ENCODE measurements around the gene ADGRF1. TPM values are rescaled to one million over a fixed set of nuclear protein-coding genes. Genes with fewer than 3 reads are reported as not detected.
"Not testable (repeated sequence)": the region's sequence is repeated elsewhere in the genome, so short reads cannot be mapped to it uniquely, and the experiment has no call there.

The ADGRF1 gene
- total RNA-seq, result not detected

DNA sequence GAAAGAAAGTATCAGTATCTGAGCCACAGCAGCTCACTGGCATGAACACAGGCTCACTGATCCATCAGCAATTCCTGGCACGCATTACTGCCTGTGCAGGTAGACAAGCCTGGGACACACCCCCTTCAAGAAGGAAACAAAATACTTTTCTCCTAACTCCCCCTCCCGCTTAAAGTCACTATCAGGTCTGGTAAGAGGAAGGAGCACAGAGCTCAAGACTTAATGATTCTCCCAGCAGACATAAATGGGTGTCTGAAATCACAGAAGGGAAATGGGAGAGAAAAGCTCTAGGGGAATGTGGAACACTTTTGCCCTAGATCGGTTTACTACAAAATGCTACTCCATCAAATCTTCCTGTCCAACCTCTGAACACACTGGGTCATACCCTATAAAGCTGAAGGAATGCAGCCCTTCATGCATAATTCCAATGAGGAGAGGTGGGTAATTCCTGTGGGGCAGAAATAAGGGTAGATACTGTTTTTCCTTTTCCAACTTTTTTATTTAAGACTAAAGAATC, at the start of gene ADGRF1:
ADGRF1 (minus strand) TSS at position 58 of the 517 bp plus-strand sequence. CDS start 13,271 bp downstream, outside the sequence.
- no peak for DNase-seq

DNA sequence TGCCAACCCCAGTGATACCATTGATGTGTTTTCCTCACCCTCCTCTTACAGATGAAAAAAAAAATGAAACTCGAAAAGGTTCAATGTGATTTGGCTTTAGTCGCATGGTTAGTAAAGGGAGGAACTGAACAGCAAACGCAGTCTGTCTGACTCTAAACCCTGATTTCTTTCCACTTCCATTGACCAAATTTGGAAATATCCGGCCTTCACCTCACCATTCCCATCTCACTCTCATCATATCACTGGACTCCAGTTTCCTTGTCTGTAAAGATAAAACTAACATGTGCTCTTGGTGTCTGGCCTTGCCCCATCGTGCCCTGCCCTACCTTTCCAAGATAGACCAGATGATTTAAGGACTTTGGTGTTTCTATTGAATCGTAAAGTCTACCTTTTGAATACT, 48.7 kb upstream of the ADGRF1 start:
- no peak for DNase-seq

DNA sequence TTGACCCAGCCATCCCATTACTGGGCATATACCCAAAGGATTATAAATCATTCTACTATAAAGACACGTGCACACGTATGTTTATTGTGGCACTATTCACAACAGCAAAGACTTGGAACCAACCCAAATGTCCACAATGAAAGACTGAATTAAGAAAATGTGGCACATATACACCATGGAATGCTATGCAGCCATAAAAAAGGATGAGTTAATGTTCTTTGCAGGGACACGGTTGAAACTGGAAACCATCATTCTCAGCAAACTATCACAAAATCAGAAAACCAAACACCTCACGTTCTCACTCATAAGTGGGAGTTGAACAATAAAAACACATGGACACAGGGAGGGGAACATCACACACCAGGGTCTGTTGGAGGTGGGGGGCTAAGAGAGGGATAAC, 47.3 kb upstream of the ADGRF1 start:
- not testable (repeated sequence) for DNase-seq

DNA sequence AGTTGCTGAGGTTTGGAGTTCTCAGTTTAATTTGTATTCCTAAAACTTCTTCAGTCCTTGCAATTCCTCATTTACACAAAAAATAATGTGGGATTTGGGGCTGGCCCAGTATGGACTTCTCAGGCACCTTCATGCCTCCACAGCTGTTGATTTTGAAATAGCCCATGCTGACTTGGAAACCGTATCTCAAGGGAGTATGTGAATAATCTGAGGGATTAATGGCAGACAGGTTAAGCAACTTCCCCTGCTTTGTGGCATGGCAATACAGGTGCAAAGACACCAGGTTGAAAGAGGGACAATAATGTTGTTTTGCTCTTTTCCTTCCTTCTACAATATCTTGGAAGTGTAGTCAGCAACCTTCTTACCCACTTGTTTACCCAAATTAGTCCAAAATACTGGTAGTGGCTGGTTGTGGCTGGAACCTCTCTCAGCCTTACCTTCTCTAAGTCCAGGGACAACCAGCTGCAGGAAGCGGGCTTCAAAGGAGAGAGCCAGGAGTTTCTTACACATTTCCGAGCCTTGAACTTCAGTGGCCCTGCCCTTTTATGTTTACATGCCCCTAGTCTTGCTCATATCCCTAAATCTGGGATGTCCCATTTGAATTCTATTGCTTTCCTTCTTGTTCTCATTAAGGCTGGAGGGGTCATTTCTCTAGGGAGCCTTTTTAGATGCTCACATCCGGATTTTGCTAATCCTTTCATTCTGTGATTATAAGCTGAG, 44.1 kb upstream of the ADGRF1 start:
- DNase-seq, result no peak

DNA sequence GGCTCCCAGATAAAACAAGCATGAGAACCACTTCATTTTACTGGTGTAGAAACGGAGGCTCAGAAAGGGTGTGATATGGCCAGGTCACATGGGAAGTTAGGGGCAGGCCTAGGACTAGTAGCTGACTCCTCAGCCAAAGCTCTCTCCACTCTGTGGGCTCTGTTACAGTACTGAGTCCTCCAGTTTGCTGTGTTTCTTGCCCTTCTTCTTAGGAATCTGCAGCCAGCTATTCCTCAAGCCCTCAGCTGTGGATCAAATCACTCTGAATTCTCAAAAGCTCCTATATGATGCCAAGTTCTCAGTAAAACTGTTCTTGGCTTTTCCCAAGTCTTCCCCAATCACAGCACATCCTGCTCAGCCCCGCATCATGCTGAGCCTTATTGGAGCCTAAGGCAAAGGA, 42.5 kb upstream of the ADGRF1 start:
- no peak for DNase-seq

DNA sequence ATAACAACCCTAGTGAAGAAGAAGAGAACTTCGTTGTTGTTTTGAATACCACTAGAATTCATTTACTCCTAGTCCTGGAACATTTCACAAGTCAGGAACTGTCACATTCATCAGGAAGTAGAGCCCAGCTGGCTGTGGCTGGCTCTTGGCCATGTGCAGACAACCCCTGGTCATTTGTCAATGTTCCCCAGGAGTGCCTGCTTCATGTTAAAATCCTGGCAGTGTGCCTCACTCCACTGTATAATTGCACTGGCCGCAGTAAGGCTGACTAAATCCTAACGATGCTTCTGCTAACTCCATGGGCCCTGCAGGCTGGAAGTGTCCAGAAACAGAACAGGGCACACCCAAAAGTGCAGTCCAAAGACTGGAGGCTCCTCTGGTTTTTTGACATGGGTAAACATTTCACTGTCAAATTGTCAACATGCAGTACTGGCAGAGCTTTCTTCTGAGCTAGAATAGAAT, 41.5 kb upstream of the ADGRF1 start:
- no peak for DNase-seq

DNA sequence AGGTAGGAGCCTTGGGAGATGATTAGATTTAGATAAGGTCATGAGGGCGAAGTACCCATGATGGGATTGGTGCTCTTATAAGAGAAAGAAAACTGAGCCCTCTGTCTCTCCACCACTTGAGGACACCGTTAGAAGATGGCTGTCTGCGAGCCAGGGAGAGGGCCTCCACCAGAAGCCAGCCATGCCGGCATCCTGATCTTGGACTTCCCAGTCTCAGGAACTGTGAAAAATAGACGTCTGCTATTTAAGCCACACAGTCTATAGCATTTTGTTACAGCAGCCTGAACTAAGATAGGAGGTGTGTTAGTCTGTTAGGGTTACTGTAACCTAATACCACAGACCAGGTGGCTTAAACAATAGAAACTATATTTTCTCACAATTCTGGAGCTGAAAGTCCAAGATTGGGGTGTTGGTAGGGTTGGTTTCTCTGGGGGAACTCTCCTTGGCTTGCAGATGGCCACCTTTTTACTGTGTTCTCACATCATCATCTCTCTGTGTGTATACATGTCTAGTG, 38.0 kb upstream of the ADGRF1 start:
- no peak for DNase-seq

DNA sequence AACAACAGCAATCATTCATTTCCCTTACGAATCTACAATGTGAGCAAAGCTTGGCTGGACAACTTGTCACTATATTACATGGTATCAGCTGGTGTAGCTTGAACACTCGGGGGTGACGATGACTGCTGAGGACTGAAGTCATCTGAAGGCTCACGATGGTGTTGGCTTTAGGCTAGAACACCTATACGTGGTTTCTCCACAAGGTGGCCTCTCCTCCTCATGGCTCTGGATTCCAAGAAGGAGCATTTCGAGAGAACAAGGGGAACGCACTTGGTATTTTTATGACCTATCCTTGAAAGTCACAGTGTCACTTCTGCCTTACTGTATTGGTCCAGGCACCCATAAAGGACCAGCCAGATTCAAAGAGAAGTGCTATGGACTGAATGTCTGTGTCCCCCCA, 37.5 kb upstream of the ADGRF1 start:
- DNase-seq, result no peak

DNA sequence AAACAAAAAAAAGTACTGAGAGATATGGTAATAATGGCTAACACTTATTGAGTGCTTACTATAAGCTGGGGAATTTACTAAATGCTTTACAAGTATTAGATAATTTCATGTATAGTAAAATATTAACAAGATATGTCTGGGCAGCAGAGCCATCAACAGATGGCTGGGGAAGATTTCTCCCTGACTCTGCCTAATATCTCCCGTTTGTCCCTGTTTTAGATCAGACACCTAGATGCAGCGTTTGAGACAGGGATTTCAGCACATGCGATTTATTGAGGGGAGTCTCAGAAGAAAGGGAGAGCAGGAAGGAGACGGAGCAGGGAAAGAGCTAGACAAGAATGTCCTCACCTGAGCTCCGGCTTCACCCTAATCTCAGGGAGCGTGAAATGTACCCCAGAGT, 36.9 kb upstream of the ADGRF1 start:
- DNase-seq, result no peak

DNA sequence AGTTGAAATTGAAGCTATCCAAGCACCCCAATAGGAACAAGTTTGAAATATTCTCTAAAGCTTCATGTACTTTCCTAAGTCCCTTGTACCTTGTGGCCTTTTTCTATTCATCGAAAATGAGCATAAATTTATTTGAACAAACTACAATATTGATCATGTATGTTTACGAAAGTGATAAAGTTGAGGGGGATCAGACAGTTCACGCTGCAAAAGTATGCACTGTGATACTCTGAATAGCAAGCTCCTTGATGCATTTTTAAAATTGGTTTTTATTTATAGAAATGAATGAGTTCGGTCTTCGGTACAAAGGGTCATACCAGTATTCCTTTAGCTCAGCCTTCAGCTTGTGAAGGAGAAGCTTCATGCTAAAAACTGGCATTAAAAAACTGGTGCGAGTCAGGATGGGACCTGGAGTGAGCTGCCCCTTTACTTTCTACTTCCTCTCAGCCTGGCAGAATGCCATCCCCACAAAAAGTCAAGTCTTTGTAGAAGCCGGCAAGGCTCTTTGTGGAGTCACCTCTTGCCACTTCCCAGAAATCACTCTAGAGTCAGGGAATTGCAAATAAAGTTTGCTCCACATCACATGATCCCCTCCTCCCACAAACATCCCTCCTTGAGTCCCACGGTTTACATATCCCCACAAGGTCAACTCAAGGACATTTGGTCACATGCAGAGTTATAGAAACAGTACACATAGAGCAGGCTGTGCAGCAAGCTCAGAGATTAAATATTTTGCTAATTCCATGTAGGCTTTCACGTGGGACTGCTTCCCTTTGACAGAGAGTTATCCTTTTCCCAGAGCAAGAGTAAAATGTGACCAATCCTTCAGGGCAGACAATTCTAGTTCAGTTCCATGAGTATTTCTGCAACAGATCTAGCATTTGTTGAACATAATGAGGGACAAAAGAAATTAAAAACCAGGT, 34.6 kb upstream of the ADGRF1 start:
- no peak for DNase-seq

DNA sequence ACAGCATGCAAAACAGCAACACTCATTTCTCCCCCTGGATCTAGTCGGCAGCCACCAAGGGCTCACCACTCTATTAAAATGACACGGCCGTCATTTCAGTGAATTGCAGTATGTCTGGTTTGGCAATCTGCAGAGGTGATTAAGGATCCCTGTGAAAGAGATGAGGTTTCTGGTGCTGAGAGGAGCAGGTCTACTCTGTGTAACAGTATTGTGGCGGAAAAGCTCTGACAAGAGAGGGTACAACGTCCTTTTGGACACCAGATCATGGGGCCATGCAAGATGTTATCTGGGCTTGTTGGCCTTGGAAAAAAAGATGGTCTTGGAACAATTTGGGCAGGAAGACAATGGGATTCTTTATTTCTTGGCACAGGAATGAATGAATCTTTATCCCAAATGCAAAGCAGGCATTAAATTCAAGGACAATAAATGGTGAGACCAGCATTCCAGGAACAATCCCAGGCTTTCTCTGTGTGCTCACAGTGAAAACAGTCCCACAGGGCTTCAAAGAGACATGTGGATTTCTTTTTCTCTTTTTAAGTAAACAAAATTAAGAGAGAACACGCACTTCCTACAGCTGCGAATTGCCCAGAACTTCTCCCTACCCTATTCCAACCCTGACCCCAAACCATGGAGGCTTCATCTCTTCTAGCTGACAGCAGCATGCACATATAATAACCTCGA, 33.7 kb upstream of the ADGRF1 start:
- DNase-seq, result no peak

DNA sequence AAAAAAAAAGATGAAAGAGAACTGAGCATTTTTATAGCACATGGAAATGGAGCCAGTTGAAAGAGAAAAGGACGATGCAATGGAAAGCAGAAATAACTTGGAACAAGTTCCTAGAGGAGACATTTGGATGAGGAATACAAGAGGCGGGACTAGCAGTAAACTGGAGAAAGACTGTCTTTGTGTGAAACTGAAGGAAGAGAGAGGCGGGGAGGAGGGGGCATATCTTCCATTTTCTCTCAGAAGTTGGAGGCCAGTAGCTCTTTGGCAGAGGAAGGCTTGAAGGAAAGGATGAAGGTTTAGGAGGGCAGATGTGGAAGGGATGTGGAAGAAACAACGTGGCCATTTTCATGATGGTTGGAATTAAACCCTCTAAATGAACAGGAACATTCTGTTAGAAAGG, 33.0 kb upstream of the ADGRF1 start:
- no peak for DNase-seq

DNA sequence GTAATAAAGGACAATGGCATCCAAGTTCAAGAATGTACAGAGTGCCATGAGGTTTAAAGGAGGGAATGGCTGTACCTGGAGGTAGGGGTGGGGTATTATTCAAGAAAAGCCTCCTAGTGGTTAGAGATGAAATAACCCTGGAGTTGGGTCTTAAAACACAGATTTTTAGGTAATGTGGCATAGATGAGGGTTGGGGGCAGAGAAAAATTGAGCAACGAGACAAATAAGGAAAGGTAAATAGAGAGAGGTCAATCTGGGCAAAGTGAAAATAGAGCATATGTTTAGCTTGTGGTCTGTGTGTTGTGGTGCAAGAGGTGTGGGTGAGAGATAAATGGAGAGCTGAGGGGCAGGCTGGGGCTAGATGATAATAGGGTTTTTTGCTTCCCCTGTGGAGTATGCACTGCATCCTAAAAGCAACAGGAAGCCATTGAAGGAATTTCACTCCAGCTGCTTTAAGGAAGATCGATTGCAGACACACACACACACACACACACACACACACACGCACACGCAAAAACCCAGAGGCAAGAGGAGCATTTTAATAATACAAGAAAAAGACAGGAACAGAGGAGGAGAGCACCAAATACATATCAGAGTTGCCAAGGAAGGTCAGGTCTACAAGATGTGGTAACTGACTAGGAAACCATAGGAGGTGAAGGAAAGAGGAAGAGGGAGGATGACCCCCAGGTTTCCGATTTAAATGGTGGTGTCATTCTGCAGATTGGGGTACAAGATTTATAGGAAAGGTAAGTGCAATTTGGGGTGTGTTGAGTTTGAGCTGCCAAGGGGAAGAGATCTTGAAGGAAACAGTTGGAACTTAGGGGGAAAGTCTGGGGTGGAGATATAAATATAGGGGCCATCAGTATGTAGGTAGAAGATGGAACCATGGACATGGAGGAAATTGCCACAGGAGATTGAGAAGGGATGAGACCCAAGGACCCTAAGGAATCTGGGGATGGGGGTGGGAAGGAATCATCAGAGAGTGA, 31.3 kb upstream of the ADGRF1 start:
- DNase-seq, result no peak

DNA sequence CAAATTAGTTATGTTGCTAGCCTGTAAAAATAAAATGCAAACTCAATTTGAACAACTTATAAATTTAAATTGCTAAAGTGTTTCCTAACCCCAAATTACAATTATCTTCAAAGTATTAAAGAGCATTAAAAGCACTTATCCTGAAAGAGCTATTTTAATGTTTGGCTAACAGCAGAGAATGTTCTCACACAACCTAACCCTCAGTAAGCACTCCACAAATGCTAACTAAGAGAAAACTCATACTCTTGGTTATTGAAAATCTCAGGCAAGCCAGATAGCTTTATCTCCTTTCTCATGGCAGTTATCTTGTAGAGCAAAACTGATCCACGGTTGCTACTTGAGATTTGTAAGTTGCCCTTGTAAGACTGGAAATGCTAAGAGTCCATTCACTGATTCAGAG, 30.5 kb upstream of the ADGRF1 start:
- no peak for DNase-seq

DNA sequence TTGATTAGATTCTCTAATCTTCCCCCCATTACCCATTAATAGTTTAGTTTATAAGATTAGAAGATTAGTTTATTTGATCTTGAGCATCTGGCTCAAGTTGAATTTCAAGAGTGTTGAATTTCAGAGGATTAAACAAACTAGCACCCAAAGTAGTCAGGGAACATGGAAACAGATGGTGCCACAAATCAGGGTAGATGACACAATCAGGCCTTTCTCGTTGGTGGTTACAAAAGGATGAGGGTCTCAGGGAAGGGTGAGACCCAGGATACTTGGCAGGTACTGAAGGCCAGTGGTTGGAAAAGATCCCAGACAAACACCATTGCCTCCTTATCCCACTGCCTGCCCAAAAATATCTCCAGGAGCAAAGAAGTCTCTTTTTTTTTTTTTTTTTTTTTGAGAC, 29.5 kb upstream of the ADGRF1 start:
- DNase-seq, result no peak

DNA sequence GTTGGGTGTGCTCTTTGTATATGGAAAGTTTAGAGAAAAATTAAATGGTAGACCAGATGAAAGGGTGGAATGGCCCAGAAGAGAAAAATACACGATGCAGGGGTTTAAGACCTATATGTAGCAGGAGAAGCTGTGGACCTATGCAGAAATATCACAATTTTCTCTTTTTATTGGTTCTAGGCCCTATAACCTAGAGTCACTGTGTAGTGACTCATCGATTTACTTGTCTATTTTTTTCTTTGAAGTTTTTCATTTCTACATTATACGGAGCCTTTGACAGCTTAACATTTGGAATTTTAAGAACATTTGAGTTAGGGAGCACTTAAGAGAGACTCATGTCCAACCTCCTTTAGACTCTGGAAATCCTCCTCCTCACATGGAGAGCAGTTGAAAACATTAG, 28.3 kb upstream of the ADGRF1 start:
- no peak for DNase-seq

DNA sequence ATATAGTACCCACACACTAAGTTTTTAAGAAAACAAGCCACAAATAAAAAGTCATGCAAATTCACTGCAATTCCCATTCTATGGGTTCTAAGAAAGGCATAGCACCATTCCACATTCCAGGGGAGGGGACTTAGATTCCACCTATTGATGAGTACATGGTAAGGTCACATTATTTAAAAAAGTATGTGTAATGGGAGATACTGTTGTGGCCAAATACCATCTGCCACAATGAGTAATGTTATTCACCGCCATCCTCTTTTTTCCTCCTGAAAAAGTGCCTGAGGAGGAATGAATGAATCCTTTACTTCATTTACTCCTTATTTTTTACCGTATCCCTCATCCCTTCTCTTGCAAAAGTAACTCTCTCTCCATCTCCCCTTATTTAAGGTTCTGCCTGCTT, 27.0 kb upstream of the ADGRF1 start:
- no peak for DNase-seq

DNA sequence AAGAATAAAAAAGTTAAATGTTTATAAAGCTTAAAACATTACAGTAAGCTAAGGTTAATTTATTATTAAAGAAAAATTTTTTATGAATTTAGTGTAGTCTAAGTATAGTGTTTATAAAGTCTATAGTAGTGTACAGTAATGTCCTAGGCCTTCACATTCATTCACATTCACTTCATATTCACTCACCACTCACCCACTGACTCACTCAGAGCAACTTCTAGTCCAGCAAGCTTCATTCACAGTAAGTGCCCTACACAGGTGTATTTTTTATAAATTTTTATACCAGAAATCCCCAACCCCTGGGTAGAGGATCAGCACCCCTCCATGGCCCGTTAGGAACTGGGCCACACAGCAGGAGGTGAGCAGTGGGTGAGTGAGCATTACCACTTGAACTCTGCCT, 24.3 kb upstream of the ADGRF1 start:
- DNase-seq, result no peak

DNA sequence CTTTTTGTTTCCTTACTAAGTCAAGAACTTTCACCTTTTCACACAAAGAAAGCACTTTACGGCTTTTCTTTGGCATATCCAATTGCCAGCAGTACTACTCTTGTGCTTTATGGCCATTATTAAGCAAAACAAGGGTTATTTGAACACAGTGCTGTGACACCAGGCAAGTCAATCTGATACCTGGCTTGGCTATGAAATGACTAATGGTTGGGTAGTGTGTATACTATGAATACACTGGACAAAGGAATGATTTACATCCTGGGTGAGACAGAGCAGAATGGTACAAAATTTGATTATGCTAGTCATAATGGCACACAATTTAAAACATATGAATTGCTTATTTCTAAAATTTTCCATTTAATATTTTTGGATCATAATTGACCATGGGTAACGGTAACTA, 22.1 kb upstream of the ADGRF1 start:
- no peak for DNase-seq

DNA sequence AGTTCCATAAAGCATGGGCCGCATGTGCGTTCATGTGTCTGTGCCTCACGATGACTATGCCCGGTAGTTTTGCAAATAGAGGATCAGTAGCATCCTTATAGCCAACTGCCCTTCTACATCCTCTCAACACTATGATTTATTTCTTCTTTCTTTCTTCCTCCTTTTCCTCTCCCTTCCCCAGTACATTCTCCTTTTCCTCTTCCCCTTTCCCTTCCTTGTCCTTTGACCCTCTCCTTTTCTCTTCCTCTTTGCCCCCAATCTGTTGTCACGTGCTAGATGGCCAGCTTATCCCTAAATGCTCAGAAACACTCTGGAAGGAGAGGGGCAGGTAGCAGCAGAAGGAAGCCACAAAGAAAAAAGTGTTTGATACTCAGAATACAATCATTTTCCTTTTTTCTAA, 20.2 kb upstream of the ADGRF1 start:
- no peak for DNase-seq
